Kidney capillary endothelial cell (primary cell): Measurements from ENCODE around the gene NPW.

Experiments
- DNase-seq: peaks from one replicate; pipeline ENCODE4 v3.0.0-alpha.2; 2018; ENCODE audit warnings: low spot score

The NPW gene

DNA sequence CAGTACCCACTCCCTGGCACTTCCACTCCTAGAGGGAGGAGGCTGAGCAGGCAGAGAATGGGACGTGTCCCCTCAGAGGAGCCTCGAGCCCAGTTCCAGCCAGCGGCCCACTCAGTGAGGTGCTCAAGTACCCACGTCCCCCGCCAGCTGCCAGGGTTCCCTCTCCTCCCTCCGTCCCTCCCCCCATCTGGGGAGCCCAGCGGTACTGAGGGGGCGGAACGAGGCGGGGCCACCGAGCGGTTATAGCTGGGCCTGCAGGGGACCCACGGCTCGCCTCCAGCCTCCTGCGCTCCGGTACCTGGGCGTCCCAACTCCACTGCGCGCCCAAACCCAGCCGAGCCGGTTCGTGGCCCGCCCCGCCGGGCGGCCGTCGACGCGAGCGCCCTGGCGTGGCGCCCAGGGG, at the start of gene NPW:
TSS of gene NPW (plus strand) at position 268 of the 403 bp plus-strand sequence.
- no peak for DNase-seq

DNA sequence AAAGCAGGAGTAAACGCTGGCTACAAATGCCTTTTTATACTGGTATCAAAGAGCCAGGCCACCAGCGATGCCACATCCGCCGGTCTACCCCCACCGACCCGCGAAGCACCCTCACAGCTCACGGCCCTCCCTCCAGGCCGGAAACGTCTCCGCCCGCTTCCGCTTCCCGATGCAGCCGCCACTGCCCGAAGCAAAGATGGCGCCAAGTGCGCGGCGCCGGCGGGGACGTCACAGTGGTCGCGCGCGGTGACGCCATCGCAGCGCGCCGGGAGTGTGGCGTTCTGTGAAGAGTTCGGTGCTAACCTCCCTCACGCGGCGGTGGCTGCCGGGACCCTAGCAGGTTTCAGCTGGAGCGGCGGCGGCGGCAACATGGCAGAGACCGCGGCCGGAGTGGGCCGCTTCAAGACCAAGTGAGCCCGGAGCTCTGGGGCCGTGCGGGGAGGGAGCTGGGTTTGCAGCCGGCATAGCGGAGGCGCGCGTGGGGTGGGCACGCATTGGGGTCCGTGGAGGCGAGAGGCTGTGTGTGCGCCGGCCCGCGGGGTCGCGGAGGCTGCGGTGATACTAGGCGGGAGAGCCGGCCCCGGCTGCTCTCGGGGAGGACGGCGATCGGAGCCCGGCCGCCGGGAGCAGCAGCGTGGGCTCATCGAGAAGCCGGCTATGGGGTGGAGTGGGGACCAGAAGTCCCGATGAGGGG, 47.6 kb upstream of the NPW start, which contains the start of gene TBL3:
TSS of gene TBL3 (plus strand) at position 258 of the 694 bp plus-strand sequence. CDS start at position 370, 112 bp downstream.
- peak; percentile 95 for DNase-seq

GRCh38 chr16:1972490-1972877, 47.1 kb upstream of the NPW start:
- DNase-seq, result no peak

DNA sequence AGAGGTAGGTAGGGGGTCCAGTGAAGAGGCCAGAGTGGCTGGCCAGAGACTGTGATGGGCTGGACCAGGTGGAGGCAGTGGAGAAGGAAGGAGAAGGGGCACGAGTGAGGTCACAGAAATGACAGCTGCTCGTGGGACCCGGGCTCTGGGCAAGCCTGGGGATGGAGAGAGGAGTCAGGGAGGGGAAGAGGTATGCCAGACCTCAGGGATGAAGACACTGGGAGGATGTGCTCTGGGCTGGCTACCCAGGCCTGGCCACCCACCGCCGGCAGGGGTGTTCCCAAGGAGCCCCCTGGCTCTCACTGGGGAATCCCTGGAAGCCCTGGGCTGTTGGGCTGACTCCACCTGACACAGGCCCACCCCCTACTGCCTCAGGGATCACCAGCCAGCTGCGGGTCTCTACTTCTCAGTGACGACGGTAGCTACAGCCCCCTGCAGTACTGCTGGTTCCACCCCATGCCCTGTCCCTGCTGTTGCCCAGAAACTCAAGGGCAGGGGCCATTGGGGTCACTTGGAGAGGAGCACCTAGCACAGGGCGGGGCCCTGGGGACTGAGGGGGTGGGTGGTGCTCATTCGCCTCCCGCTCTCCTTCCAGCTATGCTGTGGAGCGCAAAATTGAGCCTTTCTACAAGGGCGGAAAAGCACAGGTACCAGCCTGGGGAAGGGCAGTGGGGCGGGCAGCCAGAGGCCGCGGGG, 46.0 kb upstream of the NPW start:
- DNase-seq, result no peak

GRCh38 chr16:1974157-1975070, 45.2 kb upstream of the NPW start:
- DNase-seq, result no peak

- no peak for DNase-seq
Measured at GRCh38 chr16:1975432-1976215, 44.0 kb upstream of the NPW start.

GRCh38 chr16:1976216-1976520, 43.4 kb upstream of the NPW start:
- DNase-seq, result no peak

DNA sequence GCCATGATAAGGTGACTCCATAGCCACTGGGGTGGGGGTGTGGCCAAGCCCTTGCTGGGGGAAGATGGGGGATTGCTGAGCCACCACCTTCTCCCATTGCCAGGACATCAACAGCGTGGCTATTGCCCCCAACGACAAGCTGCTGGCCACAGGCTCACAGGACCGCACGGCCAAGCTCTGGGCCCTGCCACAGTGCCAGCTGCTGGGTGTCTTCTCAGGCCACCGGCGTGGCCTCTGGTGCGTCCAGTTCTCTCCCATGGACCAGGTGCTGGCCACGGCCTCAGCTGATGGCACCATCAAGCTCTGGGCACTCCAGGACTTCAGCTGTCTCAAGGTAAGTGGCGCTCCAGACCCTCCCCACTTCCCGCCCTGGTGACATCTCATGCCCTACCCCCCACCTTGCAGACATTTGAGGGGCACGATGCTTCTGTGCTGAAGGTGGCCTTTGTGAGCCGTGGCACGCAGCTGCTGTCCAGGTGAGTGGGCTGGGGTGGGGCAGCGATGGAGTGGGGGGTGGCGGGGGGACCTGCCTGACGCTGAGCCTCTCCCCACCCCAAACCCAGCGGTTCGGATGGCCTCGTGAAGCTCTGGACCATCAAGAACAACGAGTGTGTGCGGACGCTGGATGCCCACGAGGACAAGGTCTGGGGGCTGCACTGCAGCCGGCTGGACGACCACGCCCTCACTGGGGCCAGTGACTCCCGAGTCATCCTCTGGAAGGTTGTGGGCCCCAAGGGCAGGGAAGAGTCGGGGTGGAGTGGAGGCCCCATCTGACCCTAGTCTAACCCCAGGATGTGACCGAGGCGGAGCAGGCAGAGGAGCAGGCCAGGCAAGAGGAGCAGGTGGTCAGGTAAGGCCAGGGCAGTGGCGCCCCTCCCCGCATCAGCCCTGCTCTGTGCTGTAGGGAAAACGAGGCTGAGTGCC, 42.4 kb upstream of the NPW start:
- DNase-seq, result no peak

DNA sequence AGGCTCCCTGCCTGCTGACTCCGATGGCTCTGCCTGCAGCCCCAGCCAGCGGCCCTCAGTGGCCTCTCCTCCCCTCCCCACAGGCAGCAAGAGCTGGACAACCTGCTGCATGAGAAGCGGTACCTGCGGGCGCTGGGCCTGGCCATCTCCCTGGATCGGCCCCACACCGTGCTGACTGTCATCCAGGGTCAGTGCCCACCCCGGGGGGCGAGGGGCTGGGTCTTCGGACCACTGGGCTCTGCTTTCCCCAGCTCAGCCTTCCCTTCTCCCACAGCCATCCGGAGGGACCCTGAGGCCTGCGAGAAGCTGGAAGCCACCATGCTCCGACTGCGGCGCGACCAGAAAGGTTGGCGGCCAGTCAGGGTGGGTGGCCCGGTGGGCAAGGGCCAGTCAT, 41.7 kb upstream of the NPW start:
- no peak for DNase-seq

- no peak for DNase-seq
Measured at GRCh38 chr16:1978476-1979120, 41.0 kb upstream of the NPW start.

DNA sequence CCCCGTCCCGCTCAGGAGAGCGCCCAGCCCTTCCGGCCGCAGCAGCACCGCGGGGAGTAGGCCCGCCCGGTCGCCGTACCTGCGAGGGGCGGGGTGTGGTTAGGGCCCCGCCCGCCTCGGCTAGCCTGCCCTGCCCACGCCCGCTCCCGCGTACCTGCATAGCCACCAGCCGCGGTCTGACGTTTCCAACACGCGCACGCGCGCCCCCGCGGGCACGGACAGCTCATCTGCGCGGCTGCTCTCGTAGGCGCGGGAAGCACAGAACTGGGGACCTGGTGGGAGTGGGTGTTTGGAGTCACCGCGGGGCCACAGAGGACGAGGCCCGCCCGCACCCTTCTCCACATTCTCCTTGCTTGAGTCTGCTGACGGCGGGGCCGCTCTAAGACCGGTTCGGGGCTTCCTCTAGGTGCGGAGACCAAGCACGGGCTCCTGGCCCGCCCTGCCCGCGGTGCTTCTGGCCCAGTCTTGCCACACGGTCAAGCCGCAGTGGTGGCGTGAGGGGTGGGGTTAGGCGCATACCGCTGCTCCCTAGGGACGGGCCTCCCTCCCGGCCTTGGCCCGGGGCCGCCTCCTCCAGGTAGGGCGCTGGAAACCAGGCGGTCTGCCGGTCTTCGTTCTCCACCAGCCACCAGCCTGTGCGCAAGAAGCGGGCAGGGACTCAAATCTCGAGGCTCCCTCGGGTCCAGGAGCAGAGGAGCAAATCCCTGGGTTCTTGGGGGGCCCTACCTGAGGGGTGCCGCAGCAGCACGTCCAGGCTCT, 40.1 kb upstream of the NPW start:
- no peak for DNase-seq

DNA sequence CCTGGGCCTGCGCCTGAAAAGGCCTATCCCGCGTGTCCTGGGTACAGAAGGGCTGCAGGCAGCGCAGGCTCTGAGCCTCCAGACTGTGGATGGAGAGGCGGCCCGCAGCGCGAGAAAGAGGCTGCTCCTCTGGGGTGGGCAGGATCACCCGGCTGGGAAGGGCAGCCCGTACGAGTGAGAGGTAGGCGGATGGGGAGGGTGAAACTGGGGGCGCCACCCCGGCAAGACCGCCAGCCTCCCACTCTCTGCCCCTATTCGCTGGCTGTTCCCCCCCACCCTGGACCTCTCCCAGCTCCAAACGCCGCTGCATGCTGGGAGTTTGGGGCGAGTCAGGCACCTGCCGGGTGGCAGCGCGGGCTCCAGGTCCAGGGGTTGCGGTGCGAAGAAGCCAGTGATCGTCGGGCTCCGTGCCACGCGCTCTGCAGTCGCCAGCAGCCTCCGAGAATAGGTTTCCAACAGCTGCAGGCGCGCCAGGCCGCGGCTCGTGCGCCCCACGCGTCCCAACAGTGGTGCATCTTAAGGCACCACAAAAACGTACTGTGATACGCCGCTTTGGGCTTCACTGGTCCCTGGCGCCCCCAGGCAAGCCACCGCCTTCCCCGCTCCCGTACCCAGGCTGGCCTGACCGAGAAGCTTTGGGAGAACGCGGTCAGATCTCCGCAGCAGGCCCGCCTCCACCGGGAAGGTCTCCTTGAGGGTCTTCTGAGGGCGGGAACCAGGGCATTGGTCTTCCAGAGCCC, 39.4 kb upstream of the NPW start:
- no peak for DNase-seq

DNA sequence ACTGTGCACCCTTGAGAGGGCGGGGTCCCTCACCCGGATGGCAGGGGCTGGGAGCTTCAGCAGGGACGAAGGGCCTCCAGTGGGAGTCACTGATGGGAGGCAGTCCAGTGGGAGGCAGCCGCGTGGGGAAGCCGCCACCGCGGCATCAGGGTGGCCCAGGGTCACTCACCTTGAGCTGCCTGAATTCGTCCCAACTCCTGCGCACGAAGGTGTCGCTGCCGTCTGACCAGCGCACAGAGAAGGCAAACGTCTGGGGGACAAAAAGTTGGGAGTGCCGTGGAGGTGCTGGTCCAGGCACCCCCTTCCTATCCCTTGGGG, 38.9 kb upstream of the NPW start:
- DNase-seq, result no peak

GRCh38 chr16:1981398-1981836, 38.2 kb upstream of the NPW start, which contains the start of gene NOXO1:
TSS of gene NOXO1 (minus strand) at chr16:1981469. CDS start at chr16:1981179, 290 bp downstream.
- no peak for DNase-seq

- no peak for DNase-seq
Measured at GRCh38 chr16:1982013-1982433, 37.6 kb upstream of the NPW start.

DNA sequence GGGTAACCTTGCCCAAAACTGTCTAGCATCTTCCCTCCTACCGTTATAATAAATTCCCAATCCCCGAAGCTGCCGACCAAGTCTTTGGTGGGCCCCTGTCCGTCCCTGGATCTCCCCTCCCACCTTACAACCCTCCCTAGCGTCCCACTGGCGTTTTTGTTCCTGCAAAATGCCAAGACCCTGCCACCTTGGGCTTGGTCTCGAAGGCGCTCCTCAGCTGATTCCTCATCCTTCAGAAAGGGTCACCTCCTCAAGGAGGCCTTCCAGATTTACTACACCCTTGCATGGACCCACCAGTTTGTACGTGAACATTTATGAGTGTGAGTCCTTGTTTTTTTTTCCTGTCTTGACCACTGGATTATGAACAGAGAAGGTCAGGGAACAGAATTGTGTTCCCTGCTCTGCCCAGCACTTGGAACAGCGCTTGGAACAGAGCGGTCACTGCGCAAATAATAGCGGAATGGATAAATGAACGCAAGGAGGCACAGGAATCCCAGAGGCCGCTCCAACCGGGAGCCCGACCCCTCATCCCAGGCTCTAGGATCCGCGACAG, 36.5 kb upstream of the NPW start:
- no peak for DNase-seq

GRCh38 chr16:1983544-1984346, 35.8 kb upstream of the NPW start, which contains the start of gene GFER:
TSS of gene GFER (plus strand) at chr16:1984193. CDS start at chr16:1984219, 26 bp downstream.
- DNase-seq, result peak; percentile 84
